Measurements from ENCODE around the gene ZNF415.

DNA sequence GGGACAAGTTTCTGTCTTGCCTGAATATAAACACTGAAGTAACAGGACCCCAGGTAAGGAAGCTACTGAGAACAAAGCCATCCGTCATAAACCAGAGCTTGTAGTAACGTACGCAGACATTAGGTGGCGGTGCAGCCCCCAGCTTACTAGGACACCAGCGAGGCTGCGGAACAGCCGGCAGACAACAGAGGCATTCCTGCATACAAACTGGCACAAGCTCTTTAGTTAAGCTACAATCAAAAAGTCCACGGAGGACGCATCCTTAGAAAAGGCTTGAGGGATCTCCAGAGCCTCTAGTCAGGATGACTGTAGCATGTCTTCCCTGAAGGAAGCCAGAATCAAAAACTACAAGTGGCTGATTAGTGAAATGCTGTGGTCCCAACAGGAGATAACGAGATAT is 55.7 kb downstream of the ZNF415 start:
- TF ChIP-seq, protein P1, sequence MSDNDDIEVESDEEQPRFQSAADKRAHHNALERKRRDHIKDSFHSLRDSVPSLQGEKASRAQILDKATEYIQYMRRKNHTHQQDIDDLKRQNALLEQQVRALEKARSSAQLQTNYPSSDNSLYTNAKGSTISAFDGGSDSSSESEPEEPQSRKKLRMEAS (IDR thresholded peaks at IDR 0.05) = no peak
- TF ChIP-seq NR3C1 (IDR thresholded peaks at IDR 0.05) (no peak), EHMT2 (IDR thresholded peaks at IDR 0.05; ENCODE audit: low read depth) (no peak), POLR2A (IDR thresholded peaks at IDR 0.05; ENCODE audit: low read length) (no peak), CBX2 (IDR thresholded peaks at IDR 0.05; ENCODE audit: borderline replicate concordance, low read depth) (no peak), HOXB13 (CRISPR knock-in tag; IDR thresholded peaks at IDR 0.05; ENCODE audit: low read depth) (no peak), EP300 (IDR thresholded peaks at IDR 0.05) (no peak), PHF8 (IDR thresholded peaks at IDR 0.05; ENCODE audit: borderline replicate concordance, low read depth) (no peak), RAD21 (conservative IDR thresholded peaks at IDR 0.05 in 1 of 2, IDR thresholded peaks at IDR 0.05 in 1 of 2) (0 out of 5 replicates have a peak, but pooled peaks of 1 of the 2 experiments have one; percentile 4)
- TF ChIP-seq, protein P2, sequence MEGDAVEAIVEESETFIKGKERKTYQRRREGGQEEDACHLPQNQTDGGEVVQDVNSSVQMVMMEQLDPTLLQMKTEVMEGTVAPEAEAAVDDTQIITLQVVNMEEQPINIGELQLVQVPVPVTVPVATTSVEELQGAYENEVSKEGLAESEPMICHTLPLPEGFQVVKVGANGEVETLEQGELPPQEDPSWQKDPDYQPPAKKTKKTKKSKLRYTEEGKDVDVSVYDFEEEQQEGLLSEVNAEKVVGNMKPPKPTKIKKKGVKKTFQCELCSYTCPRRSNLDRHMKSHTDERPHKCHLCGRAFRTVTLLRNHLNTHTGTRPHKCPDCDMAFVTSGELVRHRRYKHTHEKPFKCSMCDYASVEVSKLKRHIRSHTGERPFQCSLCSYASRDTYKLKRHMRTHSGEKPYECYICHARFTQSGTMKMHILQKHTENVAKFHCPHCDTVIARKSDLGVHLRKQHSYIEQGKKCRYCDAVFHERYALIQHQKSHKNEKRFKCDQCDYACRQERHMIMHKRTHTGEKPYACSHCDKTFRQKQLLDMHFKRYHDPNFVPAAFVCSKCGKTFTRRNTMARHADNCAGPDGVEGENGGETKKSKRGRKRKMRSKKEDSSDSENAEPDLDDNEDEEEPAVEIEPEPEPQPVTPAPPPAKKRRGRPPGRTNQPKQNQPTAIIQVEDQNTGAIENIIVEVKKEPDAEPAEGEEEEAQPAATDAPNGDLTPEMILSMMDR (IDR thresholded peaks at IDR 0.05) = no peak
- TF ChIP-seq, protein P3, sequence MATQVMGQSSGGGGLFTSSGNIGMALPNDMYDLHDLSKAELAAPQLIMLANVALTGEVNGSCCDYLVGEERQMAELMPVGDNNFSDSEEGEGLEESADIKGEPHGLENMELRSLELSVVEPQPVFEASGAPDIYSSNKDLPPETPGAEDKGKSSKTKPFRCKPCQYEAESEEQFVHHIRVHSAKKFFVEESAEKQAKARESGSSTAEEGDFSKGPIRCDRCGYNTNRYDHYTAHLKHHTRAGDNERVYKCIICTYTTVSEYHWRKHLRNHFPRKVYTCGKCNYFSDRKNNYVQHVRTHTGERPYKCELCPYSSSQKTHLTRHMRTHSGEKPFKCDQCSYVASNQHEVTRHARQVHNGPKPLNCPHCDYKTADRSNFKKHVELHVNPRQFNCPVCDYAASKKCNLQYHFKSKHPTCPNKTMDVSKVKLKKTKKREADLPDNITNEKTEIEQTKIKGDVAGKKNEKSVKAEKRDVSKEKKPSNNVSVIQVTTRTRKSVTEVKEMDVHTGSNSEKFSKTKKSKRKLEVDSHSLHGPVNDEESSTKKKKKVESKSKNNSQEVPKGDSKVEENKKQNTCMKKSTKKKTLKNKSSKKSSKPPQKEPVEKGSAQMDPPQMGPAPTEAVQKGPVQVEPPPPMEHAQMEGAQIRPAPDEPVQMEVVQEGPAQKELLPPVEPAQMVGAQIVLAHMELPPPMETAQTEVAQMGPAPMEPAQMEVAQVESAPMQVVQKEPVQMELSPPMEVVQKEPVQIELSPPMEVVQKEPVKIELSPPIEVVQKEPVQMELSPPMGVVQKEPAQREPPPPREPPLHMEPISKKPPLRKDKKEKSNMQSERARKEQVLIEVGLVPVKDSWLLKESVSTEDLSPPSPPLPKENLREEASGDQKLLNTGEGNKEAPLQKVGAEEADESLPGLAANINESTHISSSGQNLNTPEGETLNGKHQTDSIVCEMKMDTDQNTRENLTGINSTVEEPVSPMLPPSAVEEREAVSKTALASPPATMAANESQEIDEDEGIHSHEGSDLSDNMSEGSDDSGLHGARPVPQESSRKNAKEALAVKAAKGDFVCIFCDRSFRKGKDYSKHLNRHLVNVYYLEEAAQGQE (IDR thresholded peaks at IDR 0.05) = no peak
